Measurements from ENCODE around the gene DSCAML1.

Gene DSCAML1

DNA sequence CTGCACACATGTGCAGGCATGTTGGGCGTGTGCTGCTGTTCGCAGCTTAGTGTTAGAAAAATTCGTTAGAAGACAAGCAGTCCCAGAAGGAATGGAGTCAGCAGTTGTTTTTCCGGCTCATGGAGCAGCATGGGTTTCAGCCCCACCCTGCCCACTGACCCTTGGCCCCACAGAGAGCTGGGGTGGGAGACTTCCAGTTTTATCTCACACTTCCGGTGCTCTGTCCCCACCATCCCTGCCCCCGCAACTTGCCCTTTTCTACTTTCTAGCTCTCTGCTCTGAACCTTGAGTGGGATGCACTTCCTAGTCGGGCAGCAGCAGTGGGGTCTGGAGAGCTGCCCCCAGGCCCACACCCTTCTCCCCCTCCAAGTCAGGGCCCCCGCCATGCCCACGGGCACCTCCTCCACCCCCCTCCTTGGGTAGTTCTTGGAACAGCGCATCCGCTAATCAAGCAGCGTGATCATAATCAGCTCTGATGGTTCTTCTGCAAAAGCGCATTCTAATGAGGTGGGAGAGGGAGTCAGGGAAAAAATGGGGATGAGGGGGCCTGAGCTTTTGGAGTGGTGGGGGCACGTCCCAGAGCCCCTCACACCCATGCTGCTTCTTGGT is 285.0 kb downstream of the DSCAML1 start:
- no peak for DNase-seq

DNA sequence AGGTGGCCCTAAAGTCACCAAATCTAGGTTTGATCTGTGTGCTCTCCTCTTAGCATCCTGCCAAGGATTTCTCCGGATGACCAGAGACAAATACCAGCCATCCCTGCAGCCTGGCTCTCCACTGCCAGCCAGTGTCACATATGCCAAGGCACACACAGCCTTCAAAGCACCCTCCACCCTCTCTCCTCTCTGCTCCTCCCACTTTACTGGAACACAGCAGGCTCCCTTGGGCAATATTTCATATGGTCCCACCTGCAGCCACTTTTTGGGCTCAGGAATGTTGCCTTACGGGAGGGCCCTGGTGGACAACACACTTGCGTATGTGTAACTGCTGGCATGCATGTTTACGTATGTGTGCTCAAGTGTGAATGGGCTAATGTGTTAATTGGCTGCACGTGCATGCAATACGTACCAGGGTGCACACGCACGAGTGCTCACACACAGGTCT is 285.5 kb downstream of the DSCAML1 start:
- peak in 1 of 2 experiments; percentile 68 for DNase-seq

DNA sequence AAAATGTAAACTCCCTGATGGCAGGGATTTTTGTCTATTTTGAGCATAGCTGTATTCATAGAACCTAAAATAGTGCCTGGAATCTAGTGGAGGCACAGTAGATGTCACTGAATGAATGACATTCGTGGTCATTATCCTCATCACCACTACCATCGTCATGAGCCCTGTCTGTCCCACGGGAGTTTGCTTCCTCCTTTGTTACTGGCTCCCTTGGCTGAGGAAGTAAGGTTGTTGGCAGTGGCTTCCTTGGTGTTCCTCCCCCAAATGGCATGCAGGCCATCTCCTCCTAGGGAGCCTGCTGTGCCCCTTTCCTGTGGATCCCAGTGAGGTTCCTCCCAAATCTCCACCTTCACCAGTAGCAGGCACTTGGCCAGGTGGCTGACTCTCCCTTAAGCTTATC is 286.4 kb downstream of the DSCAML1 start:
- peak in 1 of 2 experiments; percentile 46 for DNase-seq

DNA sequence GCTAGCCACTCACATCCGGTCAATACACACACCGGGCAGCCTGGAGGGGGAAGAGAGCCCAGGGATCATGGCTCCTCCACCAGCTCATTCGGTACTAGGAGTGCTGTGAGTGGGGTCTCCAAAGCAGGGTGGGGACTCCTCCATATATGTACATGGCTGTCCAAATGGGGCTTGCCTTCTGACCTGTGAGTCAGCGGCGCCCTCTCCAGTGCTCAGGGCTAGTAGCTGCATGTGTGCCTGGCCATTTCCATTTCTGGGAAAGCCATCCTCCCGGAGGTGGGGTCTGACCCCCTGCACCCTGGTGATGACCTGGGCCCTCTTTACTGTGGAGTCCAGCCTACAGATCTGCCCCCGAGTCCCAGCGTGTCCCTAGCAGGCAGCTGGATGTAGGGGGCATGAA is 287.5 kb downstream of the DSCAML1 start:
- DNase-seq, result no peak

GRCh38 chr11:117506971-117507370 is 290.0 kb downstream of the DSCAML1 start:
- no peak for DNase-seq

DNA sequence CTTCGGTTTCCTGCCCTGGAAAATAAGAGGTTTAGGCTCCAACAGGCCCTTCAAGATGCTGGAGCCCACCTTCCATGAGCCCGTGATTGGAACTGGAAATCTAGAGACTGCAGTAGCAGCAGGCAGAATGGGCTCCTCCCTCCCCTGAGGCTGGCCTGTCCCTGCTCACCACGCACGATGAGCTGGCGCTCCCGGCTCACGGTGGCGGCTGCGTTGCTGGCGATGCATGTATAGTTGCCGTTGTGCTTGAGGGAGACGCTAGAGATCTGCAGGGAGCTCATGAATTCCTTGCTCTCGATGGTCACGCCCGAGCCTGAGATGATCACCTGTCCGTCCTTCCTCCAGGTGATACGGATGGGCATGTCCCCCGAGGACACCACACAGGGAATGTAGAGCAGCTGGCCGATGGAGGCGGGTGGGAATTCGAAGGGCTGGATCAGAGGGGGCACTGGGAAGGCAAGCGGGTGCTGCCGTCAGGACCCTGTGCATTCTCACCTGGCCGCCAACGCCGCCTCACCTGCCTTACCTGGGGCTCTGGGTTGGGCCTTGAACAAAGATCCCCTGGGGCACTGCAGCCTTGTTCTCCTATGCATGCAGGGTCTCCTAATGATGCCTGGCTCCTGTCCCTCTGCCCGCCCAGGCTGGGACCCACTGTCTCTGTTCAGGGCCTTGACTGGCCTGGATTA is 291.6 kb downstream of the DSCAML1 start:
- no peak for DNase-seq

DNA sequence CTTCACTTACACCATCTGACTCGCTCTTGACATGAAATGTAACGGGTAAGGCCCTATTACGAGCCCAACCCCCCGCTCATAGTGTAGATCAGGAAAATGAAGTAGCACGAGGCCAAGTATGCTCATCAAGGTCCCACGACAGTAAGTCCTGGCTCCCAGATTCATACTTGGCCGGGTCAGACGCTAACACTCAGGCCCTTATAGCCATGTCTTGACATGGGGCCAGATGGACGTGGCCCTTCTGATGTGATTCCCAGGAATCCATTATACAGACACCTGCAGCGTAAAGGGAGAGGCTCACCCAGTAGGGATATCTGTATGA is 294.3 kb downstream of the DSCAML1 start:
- DNase-seq, result no peak

- no peak for DNase-seq
Measured at GRCh38 chr11:117502015-117502778, 294.8 kb downstream of the DSCAML1 start.

GRCh38 chr11:117501237-117501898 is 295.6 kb downstream of the DSCAML1 start:
- no peak for DNase-seq

DNA sequence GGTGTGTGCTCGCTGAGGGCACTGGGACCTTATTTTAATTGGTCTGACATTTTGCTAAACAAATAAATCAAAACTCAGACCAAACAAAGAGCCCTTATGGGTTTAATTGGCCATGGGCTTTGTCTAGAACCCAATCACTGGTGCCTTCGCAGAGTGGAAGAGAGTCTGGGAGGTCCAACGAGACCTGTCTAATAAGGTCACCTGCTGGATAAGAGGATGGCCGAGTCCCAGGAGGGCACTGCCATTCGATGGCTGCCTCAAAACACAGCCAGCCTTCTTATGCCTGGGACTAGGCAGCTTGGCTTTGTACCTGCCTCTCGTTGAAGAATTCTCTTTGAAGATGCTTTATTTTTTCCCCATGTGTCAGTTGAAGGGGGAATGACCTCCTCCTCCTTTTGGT is 298.2 kb downstream of the DSCAML1 start:
- DNase-seq, result no peak

DNA sequence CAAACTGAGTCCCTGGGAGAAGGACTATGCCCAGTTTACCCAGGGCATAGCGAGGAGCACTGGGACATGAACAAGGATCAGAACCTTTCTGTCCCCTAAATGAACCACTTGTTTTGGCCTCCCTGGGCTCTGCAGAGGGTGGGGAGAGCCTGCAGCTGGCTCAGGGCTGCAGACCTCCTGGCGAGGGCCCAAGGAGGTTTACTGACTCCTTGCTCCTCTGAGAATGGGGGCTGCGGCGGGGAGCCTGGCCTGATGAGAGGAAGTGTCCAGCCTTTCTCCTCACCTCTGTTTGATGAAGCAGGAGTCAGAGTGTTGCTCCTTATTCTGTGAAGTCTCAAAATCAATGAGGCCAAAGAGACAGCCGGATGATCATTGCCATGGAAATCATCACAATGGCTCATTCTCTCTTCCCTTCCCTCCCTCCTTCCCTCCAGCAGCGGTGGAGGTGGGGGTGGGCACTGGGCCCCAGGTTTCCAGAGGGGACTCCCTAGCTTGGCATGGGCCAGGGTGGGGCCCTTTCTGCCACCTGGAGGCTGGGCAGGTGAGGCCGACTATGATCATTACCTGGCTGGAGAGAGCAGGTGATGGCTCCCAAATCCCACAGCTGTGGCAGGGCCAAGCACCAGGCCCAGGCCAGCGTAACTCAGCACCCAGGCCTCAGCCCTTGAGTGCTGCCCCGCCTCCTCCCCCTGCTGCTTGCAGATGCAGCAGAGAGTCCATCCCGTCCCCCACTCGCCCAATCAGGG is 299.6 kb downstream of the DSCAML1 start:
- no peak for DNase-seq

- no peak for DNase-seq
Measured at GRCh38 chr11:117495357-117495756, 301.7 kb downstream of the DSCAML1 start.

DNA sequence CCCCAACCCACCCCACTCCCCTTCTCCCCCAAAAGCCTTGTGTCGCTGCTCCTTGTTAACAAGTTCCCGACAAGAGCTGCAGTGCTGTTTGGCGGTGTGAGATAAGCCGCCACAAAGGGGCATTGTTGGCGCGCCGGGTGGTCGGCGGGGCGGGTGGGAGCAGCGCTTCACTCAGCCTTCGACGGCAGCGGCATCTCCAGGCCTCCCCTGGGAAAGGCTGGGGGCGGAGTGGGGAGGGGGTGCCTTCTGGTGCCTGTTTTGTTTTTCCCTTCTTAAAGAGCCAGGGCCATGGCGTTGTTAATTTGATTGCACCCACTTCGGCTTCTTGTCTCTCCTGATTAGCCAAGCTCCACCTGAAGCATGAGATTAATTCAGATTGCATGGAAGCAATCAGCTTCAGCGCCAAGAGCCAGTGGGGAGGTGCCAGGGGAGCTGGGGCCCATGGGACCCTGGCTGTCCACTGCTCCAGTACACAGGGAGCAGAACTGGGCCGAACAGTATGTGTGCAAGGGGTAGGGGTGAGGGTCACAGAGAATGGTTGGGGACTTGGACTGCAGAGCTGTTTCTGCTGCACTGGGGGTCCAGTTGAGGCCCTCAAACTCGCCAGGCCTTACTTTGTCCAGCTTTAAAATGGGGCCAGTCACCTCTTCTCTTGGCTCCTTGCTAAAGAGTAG is 304.3 kb downstream of the DSCAML1 start:
- no peak for DNase-seq

DNA sequence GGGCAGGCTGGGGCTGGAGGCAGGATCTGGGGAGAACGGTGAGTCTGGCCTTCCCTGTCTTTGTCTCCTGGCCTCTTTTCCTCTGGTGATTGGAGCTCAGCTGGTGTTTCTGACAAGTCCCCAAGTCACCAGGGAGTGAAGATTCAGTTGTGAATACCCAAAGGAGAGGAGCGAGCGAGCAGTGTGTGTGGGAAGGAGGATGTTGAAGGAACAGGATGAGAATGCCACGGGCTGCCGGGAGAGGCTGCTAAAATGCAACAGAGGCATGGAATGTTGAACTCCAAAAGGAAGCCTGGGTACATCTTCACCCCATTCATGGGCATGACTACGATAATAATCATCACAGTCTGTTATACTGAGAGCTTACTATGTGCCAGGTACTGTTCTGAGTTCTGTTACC is 306.1 kb downstream of the DSCAML1 start:
- DNase-seq, result no peak

GRCh38 chr11:117489999-117490679 is 306.9 kb downstream of the DSCAML1 start:
- no peak for DNase-seq

- no peak for DNase-seq
Measured at GRCh38 chr11:117488996-117489952, 307.7 kb downstream of the DSCAML1 start.

GRCh38 chr11:117486059-117486458 is 311.0 kb downstream of the DSCAML1 start:
- no peak for DNase-seq

DNA sequence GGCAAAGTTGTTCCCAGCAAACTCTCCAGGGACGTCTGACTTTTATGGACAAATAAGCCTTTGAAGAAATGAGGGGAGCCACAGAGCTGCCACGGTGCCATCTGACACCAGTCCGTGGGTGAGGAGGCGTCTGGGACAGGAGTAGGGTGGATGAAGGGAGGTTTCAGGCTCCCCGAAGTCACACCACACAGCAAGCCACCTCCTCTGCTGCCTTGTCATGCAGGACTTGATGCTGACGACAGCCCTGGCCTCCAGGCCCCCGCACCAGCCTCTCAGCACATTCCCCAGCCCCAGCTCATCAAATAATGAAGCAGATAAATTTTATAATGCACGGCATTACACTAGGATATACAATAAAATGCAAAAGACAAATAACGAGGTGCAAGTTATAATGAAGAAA is 312.9 kb downstream of the DSCAML1 start:
- DNase-seq, result no peak

- no peak for DNase-seq
Measured at GRCh38 chr11:117483372-117483771, 313.6 kb downstream of the DSCAML1 start.

DNA sequence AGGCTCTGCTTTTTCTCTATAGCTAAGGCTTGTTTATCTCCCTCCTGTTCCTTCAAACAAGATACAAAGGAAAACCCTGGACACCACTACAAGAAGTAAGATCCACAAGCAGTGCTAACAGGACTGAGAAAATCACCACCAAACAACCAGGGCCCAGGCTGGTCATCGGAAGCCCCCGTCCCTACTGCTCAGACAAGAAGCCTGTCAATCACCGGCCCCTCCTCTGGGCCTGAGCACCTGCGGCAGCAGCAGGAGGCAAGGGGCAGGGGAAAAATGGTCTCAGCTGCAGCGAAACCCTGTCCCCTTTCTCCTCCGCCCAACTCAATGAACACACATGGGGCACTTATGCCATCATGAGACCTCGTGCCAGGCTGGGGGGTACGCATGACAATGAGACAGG is 314.1 kb downstream of the DSCAML1 start:
- no peak for DNase-seq
